HG03378 (cell line): ENCODE results near the gene ZCCHC7.

Experiments
- ATAC-seq: cut with Tn5 transposase; IDR thresholded peaks from one replicate; pipeline ENCODE4 v1.9.1; 2021; ENCODE audit warnings: mild to moderate bottlenecking, moderate library complexity; ENCODE audit not compliant: unreplicated experiment

Gene ZCCHC7

GRCh38 chr9:37328556-37329227, 208.3 kb downstream of the ZCCHC7 start:
- no peak for ATAC-seq

GRCh38 chr9:37329576-37329975, 209.2 kb downstream of the ZCCHC7 start:
- ATAC-seq: no peak

- ATAC-seq: no peak
Observed at GRCh38 chr9:37331871-37332270, 211.5 kb downstream of the ZCCHC7 start.

- no peak for ATAC-seq
Observed at GRCh38 chr9:37332578-37332977, 212.2 kb downstream of the ZCCHC7 start.

- no peak for ATAC-seq
Observed at GRCh38 chr9:37333288-37333687, 212.9 kb downstream of the ZCCHC7 start.

- ATAC-seq: no peak
Observed at GRCh38 chr9:37335238-37335637, 214.9 kb downstream of the ZCCHC7 start.

GRCh38 chr9:37336150-37336549, 215.8 kb downstream of the ZCCHC7 start:
- no peak for ATAC-seq

- no peak for ATAC-seq
Observed at GRCh38 chr9:37337301-37337890, 217.0 kb downstream of the ZCCHC7 start.

- ATAC-seq: no peak
Observed at GRCh38 chr9:37338218-37338617, 217.8 kb downstream of the ZCCHC7 start.

- no peak for ATAC-seq
Observed at GRCh38 chr9:37339923-37340322, 219.5 kb downstream of the ZCCHC7 start.

- ATAC-seq: no peak
Observed at GRCh38 chr9:37340961-37341360, 220.6 kb downstream of the ZCCHC7 start.

GRCh38 chr9:37341704-37342103, 221.3 kb downstream of the ZCCHC7 start:
- ATAC-seq: no peak

- no peak for ATAC-seq
Observed at GRCh38 chr9:37342493-37342892, 222.1 kb downstream of the ZCCHC7 start.

GRCh38 chr9:37342895-37343294, 222.5 kb downstream of the ZCCHC7 start:
- ATAC-seq: no peak

- no peak for ATAC-seq
Observed at GRCh38 chr9:37343724-37344123, 223.3 kb downstream of the ZCCHC7 start.

- no peak for ATAC-seq
Observed at GRCh38 chr9:37345038-37345437, 224.7 kb downstream of the ZCCHC7 start.

- no peak for ATAC-seq
Observed at GRCh38 chr9:37348917-37349316, 228.5 kb downstream of the ZCCHC7 start.

- ATAC-seq: no peak
Observed at GRCh38 chr9:37350486-37351190, 230.3 kb downstream of the ZCCHC7 start.

- ATAC-seq: no peak
Observed at GRCh38 chr9:37353791-37354190, 233.4 kb downstream of the ZCCHC7 start.

- no peak for ATAC-seq
Observed at GRCh38 chr9:37362430-37362829, 242.1 kb downstream of the ZCCHC7 start.

GRCh38 chr9:37363124-37363523, 242.8 kb downstream of the ZCCHC7 start:
- no peak for ATAC-seq

- ATAC-seq: no peak
Observed at GRCh38 chr9:37364136-37364535, 243.8 kb downstream of the ZCCHC7 start.
